GM21381 (cell line): ENCODE results near the gene RABGAP1L.
"Not testable (repeated sequence)": the region's sequence is repeated elsewhere in the genome, so short reads cannot be mapped to it uniquely, and the experiment has no call there.

Source experiments
- ATAC-seq: cut with Tn5 transposase; IDR thresholded peaks from one replicate; pipeline ENCODE4 v1.9.1; 2021; ENCODE audit warnings: mild to moderate bottlenecking, moderate library complexity; ENCODE audit not compliant: unreplicated experiment

RABGAP1L gene

DNA sequence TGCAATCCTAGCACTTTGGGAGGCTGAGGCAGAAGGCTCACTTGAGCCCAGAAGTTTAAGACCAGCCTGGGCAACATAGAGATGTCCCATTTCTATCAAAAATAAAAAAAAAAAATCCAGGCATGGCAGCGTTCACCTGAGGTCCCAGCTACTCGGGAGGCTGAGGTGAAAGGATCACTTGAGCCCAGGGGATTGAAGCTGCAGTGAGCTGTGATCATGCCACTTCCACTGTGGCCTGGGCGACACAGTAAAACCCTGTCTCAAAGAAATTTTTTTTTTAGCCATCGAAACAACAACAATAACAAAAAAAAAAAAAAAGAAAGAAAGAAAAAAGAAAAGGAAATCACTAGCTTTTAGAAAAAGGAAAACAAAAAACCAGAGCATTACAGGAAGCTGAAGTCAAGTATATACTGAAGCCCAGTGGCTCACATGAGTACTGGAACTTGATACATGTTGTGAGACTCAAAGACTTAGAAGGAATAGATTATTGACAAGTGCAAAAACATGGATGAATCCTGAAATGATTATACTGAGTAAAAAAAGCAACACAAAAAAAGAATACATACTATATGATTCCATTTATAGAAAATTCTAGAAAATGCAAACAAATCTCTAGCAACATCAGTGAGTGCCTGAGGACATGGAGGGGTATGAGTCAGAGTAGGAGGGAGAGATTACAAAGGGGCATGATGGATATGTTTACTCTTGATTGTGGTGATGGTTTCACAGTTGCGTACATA lies 6.1 kb upstream of the RABGAP1L start:
- no peak for ATAC-seq

DNA sequence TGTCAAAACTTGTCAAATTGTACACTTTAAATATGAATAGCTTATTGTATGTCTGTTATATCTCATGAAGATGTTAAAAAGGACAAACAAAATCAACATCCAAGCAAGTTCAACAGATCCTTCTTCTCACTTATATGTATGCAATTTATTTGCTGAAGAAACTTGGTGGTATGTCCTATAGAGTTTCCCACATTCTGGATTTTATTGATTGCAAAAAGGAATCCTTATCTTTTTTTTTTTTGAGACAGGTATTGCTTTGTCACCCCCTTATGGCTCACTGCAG lies 5.6 kb upstream of the RABGAP1L start:
- ATAC-seq = no peak

DNA sequence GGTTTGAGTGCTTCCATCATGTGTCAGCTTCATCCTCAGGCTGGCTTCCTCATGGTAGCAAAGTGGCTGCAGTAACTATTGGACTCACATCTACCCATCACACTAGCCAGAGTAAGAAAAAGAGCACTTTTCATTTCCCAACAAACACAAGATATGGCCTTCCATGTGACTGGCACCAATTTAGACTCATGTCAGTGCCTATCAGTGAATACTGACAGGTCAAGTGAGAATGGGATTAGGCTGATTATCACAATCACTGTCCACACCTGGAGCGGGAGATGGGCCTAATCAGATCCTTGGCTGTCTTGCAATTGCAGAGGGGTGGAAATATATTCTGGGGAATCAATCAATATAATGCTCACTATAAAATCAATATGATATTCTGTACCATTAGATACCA lies 2.9 kb upstream of the RABGAP1L start:
- no peak for ATAC-seq

DNA sequence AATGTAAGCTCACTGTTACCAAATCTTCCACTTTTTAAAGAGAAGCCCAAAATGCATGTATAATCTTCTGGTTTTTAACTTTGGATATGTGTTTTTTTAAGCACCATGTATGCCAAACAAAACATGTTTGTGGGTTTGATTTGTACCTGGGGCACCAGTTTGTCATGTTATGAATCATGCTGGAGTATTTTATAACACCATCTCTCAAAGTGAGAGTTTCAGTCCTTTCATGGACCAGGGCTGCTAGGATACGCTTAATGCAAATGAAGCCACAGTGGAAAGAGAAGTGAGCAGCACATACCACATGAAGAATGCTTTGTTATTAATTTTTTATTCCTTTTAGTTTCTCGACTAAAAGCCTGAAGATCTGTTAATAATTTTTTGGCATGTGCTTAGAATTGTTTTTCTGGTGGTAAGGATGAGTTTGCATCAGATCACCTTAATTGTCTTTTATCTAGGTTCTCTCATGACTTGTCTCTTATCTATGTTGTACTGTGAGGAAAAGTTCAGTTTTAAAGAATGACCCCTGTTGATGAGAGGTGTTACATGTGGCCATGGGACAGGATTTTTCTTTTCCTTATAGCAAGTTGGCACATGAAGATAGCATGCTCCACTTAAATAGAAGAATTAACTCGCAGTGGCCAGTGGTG lies 2.0 kb upstream of the RABGAP1L start:
- peak; percentile 42 for ATAC-seq

DNA sequence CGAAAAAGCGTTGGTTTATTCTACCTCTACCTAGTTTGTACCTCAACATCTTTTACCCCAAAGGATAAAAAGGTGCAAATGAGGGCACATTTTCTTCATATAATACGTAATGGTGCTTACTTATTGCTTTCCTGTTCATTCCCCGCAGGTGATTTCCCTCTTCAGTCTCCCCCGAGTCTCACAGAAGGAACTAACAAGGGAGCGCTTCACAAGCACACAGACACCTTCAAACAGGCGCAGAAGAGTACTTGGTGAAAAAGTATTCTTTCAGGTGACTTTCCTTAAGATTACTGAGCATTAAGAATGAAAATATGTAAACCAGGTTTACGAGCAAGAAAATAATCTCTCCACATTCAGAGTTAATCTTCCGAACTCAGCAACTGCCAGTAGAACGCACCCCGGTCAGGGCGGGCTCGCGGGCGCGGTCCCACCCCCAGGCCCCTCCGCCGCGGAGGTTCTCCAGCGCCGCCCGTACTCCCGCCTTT lies 511 bp upstream of the RABGAP1L start:
- ATAC-seq = no peak

DNA sequence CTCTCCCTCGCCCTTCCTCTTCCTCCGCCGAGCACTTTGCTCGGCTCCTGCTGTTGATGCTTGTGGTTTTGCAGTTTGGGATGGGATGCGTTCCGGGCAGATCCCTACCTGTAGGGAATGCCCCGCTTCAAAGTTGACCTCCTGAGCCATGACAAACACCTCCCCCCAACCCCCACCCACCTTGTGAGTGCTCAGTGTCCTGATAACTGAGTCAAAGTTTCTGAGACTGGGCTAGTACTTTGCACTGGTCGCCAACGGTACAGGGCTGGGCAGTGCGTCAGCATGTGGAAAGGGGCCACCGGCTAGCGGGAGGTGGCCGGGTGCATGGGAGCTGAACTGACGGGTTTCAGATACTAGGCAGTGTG lies 771 bp downstream of the RABGAP1L start:
- ATAC-seq = peak; percentile 1

DNA sequence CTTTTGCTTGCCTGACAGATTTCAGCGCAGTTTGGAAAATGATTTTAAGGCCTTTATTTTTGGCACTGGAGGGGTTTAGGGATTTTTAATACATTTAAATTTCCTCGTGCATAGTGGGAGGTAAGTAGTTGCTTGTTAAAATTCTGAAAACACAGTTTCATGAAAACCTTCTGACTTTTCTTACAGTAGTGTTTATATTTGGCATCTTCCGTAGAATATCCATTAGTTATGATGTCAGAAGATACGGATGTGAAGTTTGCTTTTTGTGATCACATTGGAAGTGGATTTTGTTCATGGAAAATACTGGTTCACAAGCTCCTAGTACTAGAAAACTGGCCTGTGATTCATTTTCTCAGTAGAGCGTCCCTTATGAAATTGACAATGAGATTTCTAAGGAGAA lies 1.3 kb downstream of the RABGAP1L start:
- ATAC-seq = no peak

DNA sequence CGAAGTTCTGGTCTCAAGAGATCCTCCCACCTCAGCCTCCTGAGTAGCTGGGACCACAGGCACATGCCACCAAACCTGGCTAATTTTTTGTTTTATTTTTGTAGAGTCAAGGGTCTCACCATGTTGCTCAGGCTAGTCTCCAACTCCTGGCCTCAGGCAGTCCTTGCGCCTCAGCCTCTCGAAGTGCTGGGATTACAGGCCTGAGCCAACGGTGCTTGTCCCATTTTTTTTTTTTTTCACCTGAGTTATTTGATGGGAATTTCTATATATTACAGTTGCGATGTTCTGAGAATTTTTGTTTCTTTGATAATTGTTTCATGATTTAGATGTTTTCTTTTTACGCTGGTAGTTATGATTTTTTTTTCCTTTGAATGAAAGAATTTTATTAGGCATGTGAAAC lies 2.5 kb downstream of the RABGAP1L start:
- no peak for ATAC-seq

DNA sequence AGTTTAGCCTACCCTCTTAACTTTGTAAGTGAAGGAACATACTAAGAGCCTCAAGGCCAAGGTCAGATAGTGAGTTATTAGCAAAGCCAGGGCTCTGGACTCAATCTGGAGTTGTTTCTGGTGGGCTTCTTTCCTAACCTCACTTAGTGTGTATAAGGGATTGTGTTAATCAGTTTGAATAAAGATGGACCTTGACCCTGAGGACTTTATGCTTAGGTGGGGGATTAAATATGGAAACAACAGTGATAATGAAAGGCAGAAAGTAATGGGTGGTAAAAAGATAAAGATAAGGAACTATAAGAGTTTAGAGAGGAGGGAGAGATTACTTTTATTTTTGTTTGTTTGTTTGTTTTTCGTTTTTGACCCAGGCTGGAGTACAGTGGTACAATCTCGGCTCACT lies 5.5 kb downstream of the RABGAP1L start:
- ATAC-seq = no peak

DNA sequence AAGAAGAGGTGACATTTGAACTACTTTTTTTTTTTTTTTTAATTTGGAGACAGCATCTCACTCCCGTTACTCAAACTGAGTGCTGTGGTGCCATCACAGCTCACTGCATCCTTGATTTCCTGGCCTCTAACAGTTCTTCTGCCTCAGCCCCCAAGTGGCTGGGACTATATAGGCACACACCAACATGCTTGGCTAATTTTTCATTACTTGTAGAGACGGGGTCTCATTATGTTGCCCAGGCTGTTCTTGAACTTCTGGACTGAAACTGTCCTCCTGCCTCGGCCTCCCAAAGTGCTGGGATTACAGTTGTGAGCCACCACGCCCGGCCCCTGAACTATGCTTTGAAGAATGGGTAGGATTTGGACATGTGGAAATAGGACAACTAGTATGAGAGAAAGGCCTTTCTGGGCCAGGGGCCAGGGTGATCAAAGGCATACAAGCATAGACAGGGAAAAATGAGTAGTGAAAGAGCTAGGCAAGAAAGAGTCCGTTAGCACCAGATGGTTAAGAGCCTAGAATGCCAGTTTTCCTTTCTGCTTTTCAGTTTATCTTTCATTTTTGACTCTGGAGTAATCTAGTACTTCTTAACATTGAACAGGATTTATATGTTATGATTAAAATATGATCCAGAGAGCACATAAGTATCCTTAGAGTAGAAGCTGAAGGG lies 6.3 kb downstream of the RABGAP1L start:
- no peak for ATAC-seq

DNA sequence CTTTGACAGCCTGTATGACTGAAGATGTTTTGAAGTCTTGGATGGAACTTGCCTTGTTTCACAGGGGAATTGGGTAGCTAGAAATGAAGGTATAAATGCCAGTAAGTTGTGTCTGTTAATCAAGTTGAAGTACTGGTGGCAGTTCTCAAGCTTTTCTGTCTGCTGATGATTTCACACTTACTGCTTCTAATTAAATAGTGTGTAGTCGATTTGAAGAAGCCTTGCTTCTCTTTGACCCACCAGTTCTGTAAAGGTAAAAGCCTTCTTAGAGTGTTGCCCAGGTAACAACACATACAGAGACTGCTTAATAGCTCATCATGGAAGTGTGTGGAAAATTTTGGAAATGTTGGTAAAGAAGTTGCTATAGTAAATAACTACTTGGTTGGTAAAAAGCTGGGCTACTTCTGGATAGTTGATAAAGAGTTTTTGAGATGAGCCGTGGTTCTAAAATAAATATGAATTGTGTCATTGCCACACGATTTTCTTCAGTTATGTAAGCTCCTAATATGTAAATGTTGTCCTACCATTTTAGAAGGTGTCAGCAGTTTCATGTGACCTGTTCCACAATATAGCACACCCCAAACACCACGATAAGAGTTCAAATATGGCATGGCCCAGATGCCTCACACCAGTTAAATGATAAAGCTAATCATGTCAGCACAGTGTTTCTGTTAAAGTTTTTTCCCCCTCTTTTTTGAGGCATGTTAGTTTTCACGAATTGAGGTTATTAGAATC lies 7.4 kb downstream of the RABGAP1L start:
- no peak for ATAC-seq

DNA sequence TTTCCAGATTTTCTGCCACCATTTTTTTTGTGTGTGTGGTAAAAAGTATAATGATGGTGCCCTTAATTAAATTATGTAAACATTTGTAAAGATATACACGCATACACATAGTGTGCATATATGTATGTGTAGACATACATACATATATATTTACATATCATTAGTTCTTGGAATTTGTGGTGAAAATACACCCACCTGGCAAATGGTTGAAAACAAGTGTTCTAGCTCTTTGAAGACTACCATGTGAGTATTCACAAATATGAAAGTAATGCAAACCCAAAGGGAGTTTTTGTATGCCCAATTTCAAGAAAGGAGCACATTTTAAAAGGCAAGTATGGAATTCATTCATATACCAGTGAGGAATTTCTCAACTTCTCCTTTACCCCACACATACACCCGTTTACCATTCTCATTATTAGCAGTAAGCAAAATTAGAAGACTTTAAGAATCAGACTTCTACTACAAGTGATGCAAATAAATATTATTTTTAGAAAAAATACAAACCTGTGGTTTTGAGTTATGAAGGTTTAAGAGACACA lies 8.0 kb downstream of the RABGAP1L start:
- ATAC-seq = no peak

DNA sequence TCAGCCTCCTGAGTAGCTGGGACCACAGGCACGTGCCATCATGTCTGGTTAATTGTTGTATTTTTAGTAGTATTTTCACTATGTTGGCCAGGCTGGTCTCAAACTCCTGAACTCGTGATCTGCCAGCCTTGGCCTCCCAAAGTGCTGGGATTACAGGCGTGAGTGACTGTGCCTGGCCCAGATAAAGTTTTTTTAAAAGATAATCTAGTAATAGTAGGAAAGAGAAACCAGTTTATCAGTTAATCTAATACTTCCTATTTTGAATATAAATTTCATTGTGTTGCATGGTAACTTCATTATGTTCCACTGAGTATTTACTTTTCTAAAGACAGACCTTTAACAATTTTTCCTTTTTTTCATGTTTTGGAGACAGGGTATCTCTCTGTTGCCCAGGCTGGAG lies 10.0 kb downstream of the RABGAP1L start:
- no peak for ATAC-seq

DNA sequence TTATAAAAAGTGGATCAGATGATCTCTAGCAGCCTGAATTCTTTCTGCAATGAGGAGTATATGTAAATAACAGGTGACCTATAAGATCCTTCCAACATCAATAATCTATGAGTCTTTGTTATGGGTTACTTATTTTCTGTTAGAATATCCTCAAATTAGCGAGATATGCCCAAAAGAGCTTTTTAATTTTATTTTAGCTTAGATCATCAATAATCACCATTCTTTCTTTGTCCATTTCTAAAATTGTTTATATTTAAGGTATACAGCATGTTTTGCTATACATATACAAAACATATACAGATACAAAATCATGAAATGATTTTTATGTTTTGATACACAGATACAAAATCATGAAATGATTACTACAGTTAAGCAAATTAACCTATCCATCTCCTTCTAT lies 11.8 kb downstream of the RABGAP1L start:
- ATAC-seq = no peak

DNA sequence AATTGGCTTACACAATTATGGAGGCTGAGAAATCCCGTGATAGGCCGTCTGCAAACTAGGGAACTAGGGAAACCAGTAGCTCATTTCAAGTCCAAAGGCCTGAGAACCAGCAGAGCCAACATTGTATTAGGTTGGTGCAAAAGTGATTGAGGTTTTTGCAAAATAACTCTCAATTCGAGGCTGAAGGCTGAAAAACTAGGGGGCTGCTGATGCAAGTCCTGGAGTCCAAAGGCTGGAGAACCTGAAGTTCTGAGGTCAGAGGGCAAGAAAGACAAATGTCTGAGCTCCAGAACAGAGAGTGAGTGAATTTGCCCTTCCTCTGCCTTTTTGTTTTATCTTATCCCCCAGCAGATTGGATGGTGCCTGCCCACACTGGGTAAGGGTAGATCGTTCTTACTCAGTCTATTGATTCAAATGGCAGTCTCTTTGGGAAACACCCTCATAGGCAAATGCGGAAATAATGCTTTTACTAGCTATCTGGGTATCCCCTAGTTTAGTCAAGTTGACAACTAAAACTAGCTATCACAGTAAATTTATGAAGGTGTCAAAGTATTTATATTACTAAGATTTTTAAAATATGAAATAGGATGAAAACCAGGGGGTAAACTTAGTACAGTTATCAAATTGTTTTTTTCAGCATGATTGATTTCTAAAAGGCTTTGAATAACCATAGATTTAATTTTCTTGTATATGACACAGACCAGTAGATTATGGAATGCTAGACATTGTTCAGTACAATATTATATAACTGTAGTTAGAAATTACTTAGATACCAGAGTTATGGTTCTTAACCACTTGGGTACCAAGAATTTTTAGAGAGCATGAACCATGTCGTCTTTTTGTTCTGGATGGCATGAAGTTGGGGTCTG lies 15.4 kb downstream of the RABGAP1L start:
- ATAC-seq = no peak

DNA sequence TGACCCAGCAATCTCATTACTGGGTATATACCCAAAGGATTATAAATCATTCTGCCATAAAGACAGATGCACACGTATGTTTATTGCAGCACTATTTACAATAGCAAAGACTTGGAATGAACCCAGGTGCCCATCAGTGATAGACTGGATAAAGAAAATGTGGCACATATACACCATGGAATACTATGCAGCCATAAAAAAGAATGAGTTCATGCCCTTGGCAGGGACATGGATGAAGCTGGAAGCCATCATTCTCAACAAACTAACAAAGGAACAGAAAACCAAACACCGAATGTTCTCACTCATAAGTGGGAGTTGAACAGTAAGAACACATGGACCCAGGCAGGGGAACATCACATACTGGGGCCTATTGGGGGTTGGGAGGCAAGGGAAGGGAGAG lies 19.1 kb downstream of the RABGAP1L start:
- ATAC-seq = not testable (repeated sequence)

DNA sequence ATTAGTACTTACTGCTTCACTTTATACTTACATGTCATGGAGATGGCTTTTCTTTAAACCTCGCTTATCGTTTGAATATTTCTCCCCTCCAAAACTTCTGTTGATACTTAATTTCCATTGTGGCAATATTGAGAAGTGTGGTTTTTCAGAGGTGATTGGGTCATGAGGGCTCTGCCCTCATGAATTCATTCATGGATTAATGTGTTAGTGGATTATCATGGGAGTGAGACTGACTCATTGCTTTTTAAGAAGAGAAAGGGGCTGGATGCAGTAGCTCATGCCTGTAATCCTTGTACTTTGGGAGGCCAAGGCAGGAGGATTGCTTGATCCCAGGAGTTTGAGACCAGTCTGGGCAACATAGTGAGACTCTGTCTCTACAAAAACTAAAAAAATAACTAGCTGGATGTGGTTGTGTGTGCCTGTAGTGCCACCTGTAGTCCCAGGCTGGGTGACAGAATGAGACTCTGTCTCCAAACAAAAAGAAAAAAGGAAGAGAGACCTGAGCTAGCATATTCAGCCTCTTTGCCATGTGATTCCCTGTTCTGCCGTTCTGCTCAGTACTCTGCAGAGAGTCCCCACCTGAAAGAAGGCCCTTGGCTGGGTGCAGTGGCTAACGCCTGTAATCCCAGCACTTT lies 30.2 kb downstream of the RABGAP1L start:
- no peak for ATAC-seq

DNA sequence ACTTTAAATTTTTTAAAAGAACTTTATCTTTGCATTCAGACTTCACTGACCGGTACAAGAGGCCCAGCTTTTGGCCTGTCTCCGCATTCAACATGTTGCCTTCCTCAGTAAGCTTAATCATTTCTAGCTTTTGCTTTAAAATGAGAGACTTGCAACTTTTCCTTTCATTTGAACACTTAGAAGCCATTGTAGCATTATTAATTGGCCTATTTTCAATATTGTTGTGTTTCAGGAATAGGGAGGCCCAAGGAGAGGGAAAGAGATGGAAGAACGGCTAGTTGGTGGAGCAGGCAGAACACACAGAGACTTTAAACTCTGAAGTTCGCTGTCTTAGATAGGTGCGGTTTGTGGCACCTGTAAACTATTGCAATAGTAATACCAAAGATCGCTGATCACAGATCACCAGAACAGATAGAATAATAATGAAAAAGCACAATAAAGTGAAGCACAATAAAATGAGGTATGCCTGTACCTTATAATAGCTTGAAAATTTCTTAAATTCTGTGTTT lies 31.4 kb downstream of the RABGAP1L start:
- ATAC-seq = no peak

DNA sequence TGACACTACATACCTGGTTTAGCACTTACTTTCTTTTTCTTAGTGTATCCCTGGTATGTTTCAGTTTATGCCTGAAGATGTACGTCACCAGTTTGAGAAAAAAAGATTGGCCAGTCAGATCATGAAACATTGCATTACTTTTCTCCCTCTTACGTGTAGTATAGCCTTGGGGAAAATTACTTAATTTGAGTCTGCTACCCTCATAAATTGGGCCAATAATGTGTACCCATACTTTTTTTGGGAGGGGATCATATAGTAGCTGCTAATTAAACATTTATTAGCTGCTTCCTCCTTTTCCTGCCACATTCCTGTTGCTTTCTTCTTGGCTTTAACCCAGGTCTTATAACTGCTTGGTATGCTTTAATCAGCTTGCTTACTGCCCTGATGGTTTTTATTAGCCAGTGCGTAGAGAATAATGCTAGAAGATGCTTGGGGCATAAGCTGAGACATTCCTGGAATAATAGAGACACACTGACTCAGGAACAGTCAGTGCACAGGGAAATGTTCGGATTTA lies 32.1 kb downstream of the RABGAP1L start:
- no peak for ATAC-seq

DNA sequence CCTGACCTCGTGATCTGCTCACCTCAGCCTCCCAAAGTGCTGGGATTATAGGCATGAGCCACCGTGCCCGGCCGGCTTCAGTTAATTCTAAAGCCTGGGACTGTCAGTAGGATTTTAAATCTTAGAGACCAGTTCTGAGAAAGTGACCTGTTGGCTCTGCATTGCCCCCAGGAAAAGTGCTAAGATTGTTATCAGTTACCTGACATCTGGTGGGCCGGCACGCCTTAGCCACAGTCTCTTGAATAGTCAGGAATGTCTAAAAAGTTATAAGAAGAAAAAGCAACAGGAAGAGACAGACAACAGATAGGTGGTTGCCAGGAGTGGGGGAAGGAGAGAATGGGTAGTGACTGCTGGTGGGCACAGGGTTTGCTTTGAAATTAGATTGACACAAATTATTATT lies 35.1 kb downstream of the RABGAP1L start:
- ATAC-seq = no peak
